ENCODE measurements around the gene MBP.

MBP gene

DNA sequence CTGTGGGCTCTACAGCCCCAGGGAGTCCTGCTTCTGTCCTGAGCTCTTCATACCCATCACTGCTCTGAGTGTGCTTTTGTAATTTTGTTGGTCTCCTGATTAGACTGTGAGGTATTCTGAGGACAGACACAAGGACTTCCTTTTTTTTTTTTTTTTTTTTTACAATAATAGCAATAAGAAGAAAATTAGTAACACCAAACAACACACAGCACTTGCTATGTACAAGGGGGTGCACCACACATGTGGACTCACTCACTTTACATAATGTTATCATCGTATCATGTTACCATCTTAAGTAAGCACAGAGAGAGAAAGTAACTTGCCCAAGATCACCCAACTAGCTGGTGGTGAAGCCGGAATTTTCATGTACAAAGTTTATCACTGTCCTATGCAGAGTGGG lies 34.6 kb downstream of the MBP start:
- DNase-seq, result no peak

DNA sequence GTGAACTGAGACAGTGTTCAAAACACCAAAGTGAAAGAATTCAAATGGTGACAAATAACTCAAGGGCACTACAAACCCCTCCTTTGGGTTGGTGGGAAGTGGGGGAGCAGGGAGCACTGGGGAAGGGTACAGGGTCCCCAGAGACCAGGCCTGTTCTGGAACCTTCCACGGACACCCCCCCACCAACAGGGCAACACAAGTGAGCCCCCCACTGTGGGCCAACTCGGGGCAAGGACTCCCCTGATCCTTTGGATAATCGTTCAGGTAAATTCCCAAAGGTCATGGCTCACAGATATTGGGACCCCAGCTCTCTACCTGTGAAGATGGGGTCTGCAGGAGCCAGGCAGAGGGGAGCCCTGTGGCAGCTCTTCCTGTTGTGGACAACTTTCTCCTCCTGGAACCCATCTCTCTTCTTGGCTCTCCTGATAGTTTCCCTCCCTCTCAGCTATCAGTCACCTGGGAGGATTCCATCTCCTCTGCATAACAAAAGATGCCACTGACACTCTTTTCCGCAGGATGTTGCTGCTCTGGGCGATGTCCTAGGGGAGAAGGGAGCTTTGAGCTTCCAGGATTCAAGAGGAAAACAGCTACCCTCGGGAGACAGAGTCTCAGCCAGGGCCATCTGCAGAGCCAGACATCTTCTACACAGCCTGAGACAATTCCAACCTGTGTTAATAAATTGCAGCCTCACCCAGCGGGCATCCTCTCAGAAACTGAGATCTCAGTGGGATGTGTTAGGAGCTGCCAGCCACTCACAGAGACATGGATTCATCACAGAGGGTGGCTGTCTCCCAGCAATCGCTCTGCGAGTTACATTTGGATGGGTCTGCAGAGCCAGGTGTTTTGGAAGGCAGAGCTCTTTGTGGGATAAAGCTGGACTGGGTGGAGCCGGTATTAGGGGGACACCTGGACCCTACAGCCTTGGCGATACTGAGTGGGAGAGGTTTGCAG lies 35.4 kb downstream of the MBP start:
- peak; percentile 17 for DNase-seq

DNA sequence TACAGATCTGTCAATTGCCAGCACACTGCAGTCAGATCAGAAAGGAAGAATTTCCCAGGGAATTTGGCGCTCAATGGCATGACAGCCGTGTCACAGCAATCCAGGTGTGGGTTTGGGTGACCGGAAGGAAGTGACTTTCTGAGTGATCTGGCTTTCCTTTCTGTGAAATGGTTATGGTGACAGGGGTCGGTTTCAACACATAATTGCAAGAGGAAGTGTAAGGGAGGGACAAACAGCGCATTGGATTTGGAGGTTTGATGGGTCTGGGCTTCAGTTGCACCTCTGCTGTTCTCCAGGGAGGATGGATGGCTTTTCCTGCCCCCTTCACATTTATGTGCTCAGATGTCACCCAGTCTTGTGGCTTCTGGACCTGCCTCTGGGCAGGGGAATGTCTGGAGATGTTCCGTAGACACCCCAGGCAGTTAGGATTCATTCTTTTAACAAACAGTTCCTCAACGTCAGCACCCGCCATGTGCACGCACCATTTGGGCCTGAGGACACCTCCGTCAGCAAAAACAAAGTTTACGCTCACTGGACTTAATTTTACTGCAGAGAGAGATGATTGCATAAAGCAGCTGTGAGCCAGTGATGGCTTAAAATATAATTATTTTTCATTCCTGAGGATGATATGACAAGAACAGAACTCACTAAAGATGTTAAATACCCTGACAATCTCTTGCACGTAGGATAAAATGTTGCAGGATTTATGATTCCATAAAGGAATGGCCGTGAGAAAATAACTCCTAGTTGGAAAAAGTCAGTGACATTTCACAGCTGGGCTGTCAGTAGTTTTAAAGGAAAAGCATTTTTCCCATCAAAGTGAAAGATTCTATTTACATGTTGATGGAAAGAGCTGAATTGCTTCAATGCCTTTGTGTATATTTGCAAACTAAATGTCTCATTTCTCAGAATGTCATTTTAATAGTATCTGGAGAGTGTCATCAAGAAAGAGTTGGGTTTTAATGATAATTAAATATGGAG lies 36.9 kb downstream of the MBP start:
- no peak for DNase-seq

DNA sequence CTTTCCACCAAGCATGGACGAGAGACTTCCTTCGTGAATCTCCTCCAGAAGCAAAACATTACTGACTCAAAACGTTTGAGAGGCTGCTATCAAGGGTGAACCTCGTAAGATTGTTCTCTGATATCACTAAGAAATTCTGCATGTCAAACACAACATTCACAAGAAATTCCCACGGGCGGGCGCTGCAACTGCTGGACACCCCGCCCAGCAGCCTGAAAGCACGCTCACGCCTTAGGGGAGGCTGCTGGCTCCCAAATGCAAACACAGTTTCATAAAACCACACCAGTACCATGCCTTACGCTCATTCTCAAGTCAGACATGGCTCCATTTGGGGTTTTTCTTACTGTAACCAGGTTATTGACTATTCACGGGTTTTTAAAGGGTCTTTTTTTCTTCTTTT lies 39.0 kb downstream of the MBP start:
- DNase-seq, result no peak

DNA sequence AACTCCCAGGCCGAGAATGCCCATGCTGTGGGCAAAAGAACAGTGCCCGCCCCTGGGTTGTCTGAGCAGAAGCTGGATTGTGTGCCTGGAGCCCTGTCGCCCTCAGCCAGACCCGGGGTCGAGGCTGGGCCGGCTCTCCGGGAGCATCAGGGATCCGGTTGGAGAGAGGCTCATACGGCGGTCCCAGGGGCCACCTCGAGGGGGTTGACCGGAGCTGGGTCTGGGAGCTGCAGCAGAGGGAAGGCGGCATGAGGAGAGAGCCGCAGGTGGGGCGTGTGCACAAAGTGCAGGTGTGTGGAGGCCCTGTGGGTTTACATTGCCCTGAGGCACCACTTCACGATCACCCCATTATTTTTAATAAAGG lies 39.5 kb downstream of the MBP start:
- DNase-seq, result no peak

DNA sequence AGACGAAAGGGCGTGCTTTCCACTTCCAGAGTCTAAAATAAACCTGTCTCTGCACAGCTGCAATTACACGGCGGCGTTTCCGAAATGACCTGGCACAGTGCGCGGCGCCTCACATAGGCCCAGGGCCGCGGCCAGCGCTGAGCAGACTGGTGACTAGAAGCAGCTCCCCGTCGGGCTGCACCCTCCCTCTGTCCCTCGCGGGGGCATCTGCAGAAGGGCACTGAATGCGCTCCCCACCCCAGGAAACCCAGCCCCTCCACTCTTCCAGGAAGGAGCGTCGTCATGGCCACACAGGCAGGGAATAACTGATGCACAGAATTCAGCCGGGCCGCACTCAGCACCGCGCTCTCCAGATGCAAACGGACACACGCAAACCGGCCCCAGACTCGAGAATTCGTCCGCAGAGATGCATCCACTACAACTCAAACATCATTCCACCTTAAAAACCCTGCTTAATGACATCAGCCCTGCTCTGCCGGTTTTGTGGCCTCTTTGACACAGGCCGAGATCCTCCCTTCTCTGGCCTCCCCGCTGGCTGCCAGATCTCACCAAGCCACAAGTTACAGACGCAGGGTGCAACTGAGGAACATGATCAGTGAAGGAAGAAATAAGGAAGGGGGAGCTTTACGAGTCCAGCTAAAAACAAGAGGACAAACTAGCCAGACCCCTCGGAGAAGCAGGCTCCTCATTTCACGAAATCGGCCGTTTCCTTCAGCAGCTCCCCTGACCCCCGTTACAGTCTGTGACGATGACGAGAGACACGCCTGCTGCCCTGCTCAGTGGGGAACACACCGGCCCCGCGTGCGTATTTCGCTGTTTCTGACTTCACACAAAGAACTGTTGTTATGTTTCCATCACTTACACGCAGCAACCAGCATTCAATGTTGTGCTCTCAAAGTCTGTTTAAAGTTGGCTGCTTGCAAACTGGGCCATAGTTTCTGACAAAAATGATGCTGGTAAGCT lies 40.2 kb downstream of the MBP start:
- no peak for DNase-seq

DNA sequence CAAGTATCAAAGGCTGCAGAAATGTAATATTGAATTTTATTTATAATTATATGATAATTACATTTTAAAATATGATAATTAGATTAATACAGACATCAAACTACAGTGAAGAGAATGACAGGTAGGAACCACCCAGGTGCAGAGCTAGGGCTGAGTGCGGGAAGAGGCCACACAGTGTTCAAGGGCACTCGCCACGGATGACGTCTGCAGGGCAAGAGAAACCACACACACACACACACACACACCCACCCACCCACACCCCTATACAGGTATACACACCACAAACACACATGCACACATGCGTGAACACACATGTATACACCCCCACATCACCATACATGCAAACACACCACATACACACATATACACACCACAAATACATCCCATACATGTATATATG lies 41.2 kb downstream of the MBP start:
- DNase-seq, result peak; percentile 29

DNA sequence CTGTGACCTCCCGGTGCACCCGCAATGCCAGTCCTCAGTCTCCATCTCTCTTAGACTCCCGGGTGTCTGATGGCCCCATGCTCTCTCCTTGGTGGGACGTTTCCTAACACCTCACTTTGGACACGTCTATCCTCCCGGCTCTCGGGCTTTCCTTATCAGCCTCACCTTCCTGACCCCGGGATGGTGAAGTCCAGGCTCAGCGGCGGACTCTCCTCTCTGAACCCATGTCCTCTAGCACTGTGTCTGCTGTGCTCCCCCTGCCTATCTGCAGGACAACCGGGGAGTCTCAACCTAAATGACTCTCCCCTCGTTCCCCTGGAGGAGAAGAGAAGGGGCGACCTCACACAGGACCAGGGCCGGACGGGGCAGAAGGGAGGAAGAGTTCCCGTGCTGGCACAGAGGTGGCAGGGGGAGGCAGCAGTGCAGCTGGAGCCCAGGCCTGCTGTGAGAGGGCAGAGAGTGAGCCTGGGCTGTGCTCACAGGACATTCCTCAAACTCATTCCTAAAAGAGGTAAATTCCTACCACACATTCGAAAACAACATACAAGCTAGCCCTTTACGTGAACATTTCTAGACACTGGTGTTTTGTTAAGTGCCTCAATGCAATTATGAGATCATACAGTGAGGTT lies 41.9 kb downstream of the MBP start:
- DNase-seq, result no peak

DNA sequence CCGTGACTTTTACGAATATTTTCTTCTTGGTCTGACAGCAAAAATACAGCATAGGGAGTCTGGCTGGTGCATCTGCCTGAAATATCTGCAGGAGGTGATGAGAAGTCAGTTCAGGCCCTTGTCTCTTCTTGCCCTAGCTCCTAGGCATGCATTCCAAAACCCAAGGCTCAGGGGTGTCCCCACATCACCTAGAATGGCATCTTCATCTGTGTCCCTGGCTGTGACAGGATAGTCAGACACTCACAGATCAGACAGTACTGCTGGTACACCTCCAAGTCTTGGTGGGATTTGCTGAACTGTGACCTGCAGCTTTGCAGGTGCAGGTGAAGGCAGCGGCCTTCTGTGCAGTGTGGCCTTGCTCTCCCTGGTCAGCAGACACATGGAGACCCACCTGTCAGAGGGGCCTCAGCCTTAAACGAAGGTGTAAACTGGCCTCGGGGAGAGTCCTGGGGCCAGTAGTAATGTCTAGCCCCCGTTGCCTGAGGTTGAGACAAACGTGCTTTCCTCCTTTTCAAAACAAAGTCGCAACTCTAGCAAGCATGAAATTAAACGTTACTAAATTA lies 42.8 kb downstream of the MBP start:
- no peak for DNase-seq

DNA sequence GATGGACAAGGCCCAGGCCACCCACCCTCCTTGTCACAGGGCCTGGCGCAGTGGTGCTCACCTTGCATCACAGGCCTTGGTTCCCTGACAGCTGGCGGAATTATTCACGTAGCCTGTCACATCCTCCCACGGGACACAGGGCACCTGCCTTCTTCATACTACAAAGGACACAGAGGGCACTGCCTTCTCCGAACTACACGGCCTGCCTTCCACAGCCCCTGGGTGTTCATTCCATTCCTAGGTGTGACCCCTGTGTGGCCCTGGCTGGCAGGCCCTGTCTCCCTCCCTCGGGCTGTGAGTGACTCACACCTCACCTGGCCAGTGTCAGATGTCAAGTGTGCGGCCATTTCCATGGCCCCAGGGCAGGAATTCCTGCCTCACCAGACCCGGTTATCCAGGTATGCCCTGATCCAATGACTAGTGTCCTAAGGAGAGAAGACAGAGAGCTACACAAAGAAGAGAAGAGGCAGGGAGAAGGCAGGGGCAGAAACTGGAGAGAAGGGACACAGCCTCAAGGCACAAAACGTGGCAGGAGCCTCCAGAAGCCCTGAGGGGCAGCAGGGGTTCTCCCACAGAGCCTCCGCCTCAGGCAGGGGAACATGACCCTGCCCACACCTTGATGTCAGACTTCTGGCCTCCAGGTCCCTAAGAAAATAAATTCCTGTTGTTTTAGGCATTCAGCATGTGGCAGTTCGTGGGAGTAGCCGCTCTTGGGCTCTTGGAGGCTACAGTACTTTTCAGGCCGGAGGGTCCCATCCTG lies 43.4 kb downstream of the MBP start:
- no peak for DNase-seq

DNA sequence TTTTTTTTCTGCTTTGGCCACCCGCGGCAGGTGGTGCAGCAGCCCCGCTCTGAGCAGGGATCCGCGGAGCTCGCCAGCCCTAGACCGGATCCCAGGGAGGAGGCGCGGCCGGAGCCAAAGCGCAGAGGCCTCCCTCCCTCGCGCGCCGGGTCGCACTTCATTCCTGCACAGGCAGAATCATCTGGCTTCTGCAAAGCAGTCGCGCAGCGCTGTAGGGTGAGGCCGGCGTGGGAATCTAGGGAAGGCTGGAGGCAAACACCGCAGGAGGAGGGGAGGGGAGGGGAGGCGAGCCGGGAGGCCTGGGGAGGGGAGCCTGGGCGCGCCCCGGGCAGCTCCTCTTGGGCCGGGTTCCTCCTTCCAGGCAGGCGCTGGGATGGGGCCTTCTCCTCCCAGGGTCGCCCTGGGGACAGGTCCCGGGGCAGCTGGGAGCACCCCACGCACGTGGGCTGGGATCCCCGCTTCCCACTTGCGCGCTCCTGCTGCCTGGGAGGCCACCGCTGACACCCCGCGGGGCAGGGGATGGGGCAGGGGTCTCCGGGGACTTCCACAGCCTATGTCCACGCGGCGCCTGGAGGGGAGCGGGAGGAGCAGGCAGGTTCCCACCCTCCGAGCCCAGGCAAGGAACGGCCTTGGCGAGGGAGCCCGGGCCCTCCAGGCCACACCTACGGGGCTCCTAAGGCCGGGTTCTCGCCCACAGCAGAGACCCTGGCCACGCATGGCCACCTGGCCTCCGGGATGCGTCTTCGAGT lies 45.0 kb downstream of the MBP start:
- DNase-seq, result no peak

DNA sequence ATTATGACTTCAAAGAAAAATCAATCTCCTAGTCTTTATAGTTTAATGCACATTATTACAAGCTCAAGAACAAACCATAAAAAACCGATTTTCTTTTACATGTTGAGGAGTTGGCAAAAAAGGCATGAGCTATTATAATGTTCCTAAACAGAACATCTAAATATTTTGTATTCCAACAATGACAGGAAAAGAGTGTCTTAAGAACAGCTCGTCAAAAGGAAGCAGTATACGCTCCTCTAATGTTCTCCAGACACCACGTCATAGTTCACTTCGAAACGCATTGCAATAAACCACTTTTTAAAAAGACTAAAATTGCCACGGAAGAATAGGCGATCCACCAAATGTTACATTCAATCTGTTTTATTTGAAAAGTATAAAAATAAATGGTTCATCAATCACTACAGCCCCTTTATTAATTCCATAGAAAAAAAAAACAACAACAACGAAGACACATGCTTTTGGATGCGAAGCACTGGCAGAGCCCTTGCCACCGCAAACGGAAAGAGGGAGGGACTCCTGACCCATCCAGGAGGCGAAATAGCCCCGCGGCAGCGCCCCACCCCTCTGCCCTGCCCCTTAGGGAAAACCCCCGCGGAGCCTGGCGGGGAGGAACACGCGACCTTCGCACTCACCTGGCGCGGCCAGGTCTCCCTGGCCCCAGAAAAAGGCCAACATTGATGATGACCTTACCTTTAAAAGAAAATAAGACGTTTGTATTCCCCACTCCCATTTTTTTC lies 45.8 kb downstream of the MBP start:
- DNase-seq, result no peak

DNA sequence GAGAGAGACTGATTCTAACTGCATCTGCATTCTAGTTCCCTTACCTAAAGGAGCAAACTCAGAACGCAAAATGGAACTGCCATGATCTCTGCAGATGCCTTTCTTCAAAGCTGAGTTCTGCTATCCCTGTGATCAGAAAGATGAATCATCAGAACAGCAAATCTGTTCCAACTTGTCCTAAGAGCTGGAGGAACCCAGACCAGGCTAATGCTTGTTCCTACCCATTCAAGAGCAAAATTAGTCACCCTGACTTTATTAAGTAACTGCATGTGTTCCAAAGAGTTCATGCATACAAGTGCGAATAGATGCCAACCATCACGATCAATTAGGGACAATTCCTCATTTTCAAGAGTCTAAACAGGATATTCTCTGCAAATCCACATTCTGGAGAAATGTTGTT lies 46.5 kb downstream of the MBP start:
- DNase-seq, result no peak

DNA sequence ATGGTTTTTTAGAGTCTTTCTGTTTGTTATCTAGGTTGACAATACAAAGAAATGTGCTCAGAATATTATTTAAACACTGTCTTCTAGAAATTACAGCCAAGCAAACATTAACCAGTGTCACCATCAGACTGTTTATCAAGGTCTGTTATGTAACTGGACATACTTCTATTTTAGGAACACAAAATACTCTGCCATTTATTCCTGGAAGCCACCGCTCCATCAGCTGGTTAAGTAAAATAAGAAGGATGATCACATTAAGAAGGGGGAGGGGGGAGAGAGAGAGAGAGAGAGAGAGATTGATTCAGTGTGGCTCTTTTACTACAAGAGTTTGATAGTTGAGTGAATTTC lies 47.9 kb downstream of the MBP start:
- no peak for DNase-seq

DNA sequence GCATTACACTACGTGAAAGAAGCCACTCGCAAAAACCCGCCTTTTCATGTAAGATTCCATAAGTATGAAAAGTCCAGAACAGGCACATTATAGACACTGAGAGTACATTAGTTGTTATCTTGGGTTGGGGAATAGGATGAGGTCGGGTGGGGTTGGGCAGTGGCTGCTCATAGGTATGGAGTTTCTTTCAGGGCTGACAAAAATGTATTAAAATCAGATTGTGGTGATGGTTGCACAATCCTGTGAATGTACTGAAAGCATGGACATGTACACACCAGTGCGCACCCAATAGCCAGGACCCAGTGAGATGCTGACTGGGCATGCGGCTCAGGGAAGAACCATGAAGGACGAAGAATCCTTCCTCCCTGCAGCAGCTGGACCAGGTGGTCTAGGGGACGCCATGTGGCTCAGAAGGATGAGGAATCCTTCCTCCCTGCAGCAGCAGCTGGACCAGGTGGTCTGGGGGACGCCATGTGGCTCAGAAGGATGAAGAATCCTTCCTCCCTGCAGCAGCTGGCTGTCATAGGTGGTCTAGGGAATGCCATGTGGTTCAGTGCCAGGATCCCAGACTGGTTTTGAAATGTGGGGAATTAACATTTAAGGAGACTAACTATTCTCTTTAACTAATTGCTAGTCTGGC lies 50.1 kb downstream of the MBP start:
- DNase-seq, result no peak

DNA sequence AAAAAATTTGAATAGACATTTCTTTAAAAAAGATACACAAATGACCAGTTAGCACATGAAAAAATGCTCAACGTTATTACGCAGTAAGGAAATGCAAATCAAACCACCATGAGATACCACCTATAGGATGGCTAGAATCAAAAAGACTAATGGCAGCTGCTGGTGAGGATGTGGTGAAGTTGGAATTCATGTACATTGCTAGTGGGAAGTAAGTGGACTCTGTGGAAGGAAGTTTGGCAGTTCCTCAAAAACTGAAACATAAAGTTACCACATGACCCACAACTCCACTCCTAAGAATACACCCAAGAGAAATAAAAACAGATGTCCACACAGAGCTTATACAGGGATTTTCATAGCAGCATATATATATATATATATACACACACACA lies 51.2 kb downstream of the MBP start:
- DNase-seq, result no peak

DNA sequence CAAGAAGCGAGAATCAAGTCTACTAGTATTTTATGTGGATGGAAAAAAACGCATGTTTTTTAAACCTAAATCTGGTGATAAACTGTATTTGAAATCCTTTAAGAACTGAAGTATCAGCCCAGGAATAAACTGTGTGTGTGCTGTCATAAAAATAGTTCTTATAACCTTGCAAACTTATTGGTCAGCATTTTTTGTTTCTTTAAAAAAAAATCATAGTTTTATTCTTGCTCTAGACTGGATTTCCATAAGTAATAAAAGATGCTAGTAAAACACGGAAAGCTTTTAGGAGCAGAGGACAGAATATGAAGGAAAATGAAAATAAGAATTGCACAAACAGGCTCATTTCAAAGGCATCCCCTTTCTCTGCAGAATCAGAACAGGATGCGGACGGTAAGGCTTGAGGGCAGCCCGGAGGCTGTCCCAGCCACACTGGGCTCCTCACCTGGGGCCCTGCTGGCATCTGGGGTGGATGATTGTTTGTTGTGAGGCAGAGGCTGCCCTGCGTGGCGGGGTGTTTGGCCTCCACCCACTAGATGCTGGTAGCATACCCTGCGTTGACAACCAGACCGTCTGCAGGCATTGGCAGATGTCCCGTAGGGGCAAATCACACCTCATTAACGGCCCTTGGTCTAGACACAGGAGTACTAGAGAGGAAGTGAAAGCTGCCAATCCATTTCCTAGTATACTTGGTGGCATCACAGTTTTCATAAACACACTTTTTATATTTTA lies 52.5 kb downstream of the MBP start:
- no peak for DNase-seq

DNA sequence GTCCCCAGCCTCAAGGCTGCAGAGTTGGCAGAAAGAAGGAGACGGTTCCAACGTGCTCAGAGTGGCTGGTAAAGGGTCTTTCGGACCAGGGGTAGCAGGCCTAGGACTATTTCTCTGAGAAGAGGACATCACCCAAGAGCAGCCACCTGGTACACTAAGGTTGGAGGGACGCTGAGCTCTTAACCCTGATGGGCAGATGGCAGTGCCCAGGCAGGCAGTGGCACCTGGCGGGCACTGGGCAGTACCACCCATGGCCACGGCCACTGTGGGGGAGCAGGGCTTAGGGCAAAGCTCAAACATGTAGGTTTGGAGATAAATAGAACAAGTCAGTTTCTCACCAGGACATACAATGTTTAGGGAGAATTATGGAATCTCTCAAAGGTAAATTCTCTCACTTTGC lies 53.5 kb downstream of the MBP start:
- no peak for DNase-seq

DNA sequence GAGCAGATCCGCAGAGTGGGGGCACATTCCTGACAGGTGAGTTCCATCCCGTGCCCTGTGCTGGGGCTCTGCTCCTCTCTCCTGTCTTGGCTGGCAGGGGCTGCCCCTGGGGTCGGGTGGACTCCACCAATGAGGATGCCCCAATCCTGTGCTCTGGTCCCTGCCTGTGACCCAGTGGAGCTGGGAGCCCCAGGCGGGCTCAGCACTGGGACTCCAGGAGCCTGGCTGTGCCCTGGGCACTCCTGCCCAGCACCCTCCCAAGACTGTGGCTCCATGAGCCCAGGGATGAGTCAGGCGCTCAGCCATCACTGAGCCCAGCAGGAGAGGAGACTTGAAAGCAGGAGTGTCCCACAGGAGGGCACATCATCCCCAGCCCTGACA lies 53.9 kb downstream of the MBP start:
- DNase-seq, result no peak
